ENCODE data around the gene ARMC3. TPM values are rescaled to one million over a fixed set of nuclear protein-coding genes. Genes with fewer than 3 reads are reported as not detected.

ARMC3 gene
- total and polyA plus RNA-seq, 9 of the 15 experiments (the other 6 are each of a cell fraction or from before 2014, with no cell fraction given), result 0.33 to 1.1 (median 0.62) TPM

- ATAC-seq (no peak), FAIRE-seq (no peak), DNase-seq (ENCODE audit: extremely low read depth in 1 of 4, low spot score in 3 of 4) (no peak)
- H2AFZ ChIP-seq (ENCODE audit: low read depth, low read length), result no peak overlapping the region
- no peaks in the 10 kb centered on the region for H3K9me3 ChIP-seq (replicated peaks; ENCODE audit: control insufficient read depth, insufficient read depth, low read depth, low read length)
- no peaks in the 10 kb centered on the region for H4K20me1 ChIP-seq (replicated peaks; ENCODE audit: control insufficient read depth, insufficient read depth, low read length)
- CTCF ChIA-PET (ENCODE audit: low intra/inter-chr PET ratio), result no interaction called here
- in situ Hi-C loops (cut with MboI) (loop anchor here (10.0 kb wide), 2 partner anchors 494 to 1064 kb away; partner anchors contain the start of gene DNAJC1), intact Hi-C loops (cut with micrococcal nuclease) (loop anchor here (2.0 to 5.0 kb wide), 3 partner anchors 207 to 1077 kb away; no protein-coding TSS in a partner anchor)
- H3K4me3 ChIP-seq, result no peak overlapping the region
- no peaks in the 10 kb centered on the region for H3K9me1 ChIP-seq (ENCODE audit: control insufficient read depth, insufficient read depth, low read length)
- H3K9ac ChIP-seq (ENCODE audit: insufficient read depth in 1 of 2, low read depth in 2 of 2, low read length in 2 of 2), result no peak overlapping the region
- POLR2A ChIA-PET, result no interaction called here
- no peaks in the 10 kb centered on the region for H3K79me2 ChIP-seq (ENCODE audit: control insufficient read depth, insufficient read depth, low read length)
- H3K27ac ChIP-seq (ENCODE audit: extremely low read depth, low read depth, low read length), result no peak overlapping the region
- H3K4me1 ChIP-seq (replicated peaks in 1 of 2; ENCODE audit: control insufficient read depth in 2 of 2, insufficient read depth in 2 of 2, low read length in 2 of 2), result peaks cover 5 to 10% of the 10 kb centered on the region in 2 experiments; a peak in 2 of 5 replicates
- WGBS (ENCODE audit: insufficient coverage, low coverage, missing lambda C conversion rate), result 58% methylated on average over 10 of the region's 10 CpGs
- no peak overlapping the region for H3K4me2 ChIP-seq (ENCODE audit: insufficient read depth, low read length)
- H3K27me3 ChIP-seq (ENCODE audit: control insufficient read depth in 2 of 2, insufficient read depth in 2 of 2, low read length in 2 of 2), result no peaks in the 10 kb centered on the region
- no TSS peak for BruUV-seq (replicated peaks)
- no peaks in the 10 kb centered on the region for H3K36me3 ChIP-seq (ENCODE audit: control insufficient read depth, insufficient read depth, low read length)
- TF ChIP-seq ZNF511 (CRISPR knock-in tag; IDR thresholded peaks at IDR 0.05) (no peak), DEAF1 (CRISPR knock-in tag; IDR thresholded peaks at IDR 0.05) (no peak), RERE (CRISPR knock-in tag; IDR thresholded peaks at IDR 0.05; ENCODE audit: borderline replicate concordance) (no peak), ZSCAN32 (CRISPR knock-in tag; IDR thresholded peaks at IDR 0.05) (no peak)
These were observed 141.4 kb downstream of the ARMC3 start for GRCh38 chr10:23069019-23069815.

Measured in K562 (cell line).